DMS153 treated with DMSO at 0.1 percent for 48 hours (cell line): ENCODE measurements around the gene ZNF436.

Experiments used
- DNase-seq: peaks from one replicate; lab custom pipeline; 2025; ENCODE audit not compliant: unreplicated experiment; lab: John Stamatoyannopoulos, UW

Gene ZNF436

DNA sequence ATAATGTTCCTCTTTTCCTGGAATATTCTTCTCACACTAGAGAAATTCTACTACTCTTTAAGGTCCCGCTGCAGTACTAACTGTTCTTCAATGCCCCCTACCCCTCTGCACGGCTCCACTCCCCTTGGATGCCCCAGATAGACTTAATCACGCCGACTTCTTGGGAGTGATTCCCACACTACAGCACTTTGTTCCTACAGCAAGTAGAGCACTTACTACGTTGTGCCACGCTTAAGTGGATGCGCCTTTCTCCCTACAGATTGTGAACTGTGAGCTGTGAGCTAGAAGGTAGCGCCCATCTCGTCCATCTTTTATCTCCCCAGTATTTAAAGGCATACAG lies 2.2 kb downstream of the ZNF436 start:
- no peak for DNase-seq

- DNase-seq = no peak
Measured at GRCh38 chr1:23366598-23366997, 3.0 kb downstream of the ZNF436 start.

DNA sequence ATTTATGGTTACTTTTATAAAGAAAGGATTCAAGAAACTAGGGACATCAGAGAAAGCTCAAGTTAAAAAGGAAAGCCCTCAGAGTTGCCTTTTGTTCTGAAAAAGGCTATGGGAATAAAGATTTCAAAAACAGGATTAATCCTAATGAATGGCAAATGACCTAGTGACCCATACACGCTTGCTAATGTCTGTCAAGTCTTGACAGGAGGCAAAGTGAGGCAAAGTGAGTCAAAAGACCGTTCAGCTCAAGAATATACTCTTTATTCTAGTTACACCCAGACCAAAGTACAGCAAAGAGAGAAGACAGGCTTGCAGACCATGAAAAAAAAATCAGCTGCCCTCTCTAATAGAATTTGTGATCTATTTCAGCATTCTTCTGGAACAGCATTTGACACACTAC lies 3.5 kb downstream of the ZNF436 start:
- no peak for DNase-seq

DNA sequence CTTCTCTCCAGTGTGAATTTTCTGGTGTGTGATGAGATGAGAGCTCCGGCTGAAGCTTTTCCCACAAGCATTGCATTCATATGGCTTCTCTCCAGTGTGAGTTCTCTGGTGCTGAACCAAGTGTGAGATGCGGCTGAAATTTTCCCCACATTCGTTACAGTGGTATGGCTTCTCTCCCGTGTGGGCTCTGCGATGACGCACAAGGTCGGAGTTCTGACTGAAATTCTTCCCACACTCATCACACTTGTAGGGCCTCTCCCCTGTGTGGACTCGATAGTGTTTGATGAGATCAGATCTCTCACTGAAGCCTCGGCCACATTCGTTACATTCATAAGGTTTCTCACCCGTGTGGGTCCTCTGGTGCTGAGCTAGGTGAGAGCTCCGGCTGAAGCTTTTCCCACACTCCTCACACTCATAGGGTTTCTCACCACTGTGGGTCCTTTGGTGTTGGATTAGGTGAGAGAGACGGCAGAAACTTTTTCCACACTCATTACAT lies 7.4 kb downstream of the ZNF436 start:
- no peak for DNase-seq

DNA sequence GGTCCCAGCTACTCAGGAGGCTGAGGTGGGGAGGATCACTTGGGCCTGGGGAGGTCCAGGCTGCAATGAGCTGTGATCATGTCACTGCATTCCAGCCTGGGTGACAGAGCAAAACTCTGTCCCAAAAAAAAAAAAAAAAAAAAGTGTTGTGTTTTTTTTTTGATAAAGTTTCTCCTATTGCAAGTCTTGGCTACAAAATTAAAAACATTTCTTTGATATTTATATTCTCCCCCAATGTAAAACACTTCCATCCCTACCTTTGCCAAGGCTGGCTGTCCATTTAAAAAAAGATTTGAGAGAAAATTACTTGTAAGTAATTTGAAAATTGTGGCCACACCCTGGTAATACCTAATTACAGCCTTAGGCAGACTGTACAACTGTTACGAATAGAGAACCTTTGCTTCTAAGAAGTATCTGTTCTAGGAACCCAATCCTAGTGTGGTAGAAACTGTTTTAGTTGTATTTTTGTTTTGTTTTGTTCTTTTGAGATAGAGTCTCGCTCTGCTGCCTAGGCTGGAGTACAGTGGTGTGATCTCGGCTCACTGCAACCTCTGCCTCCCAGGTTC lies 11.2 kb downstream of the ZNF436 start:
- no peak for DNase-seq

DNA sequence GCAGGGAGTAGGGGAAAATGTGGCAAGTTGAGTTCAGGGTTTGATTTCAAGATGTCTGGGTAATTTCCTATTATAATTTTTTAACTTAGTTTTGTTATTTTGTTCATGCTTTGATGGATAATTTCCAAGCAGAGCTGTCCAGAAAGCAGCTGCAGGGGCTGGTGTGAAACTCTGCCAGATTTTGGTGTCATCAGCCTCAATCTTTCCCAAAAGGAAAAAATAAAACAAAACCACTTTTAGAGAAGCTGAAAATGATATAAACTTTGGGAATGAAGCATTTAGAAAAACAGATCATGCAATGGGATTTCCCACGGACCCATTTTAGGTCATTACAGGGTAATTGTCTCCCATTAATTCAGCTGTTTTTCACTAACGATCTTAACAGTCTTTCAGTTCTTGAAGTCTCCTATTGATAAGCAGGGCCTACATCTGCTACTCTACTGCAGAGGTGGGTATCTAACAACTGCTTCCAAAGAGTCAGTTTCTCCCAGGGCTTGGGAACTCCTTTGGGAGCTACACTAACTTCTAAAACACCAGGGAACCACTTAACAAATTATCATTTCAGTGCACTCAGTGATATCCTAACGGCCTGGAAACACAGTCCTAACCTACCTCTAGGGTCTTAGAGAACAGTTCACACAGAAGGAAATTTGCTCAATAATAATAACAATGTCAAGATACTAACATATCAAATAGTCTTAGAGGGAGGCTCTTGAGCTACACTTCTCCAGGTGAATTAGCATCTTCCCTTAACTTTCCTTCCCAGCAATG lies 12.3 kb downstream of the ZNF436 start:
- DNase-seq = no peak

- DNase-seq = no peak
Measured at GRCh38 chr1:23356471-23357137, 13.0 kb downstream of the ZNF436 start.

DNA sequence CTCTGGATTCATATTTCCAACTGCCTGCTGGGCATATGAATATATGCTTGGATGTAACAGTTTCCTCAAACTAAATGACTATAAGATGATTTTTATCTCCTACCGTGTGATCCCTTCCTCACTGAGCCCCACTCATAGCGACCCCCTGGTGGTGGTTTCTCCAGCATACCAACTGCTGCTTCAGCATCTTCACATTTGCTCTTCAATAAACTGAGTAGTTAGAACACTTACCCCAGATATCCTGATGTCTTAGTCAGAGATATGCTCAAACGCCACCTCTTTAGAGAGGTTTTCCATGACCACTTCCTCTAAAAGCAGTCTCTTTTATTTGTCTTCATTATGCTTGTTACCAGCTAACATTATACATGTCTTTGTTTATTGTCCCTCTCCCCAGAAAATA lies 15.4 kb downstream of the ZNF436 start:
- DNase-seq = no peak

DNA sequence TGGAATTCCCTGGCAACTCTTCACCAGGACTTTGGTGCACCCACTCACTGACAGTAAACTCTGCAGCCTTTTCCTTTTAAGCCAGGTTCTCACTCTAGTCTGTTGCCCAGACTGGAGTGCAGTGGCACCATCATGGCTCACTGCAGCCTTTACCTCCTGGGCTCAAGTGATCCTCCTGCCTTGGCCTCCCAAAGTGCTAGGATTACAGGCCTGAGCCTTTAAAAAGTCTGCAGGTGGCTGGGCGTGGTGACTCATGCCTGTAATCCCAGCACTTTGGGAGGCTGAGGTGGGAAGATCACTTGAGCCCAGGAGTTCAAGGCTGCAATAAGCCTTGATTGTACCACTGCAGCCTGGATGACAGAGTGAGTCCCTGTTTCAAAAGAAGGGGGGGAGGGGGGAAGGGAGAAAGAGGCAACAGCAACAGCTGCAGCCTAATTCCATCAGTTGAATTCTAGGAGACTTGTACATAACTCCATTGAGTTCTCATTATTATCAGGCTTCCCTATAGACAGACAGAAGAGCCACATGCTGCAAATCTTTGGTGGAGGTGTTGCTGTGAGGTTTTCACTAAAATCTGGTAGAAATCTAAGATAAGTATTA lies 17.4 kb downstream of the ZNF436 start:
- no peak for DNase-seq

DNA sequence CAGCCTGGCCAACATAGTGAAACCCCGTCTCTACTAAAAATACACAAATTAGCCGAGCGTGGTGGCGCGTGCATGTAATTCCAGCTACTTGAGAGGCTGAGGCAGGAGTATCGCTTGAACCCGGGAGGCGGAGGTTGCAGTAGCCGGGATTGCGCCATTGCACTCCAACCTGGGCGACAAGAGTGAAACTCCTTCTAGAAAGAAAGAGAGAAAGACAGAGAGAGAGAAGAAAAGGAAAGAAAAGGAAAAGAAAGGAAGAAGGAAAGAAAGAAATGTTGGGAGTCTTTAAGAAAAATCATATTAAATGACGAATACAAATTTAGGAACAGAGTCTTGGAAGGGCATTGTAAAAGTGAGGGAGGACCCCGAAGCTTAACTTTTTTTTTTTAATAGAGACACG lies 23.7 kb downstream of the ZNF436 start:
- DNase-seq = no peak

GRCh38 chr1:23344987-23345472 lies 24.6 kb downstream of the ZNF436 start:
- no peak for DNase-seq

DNA sequence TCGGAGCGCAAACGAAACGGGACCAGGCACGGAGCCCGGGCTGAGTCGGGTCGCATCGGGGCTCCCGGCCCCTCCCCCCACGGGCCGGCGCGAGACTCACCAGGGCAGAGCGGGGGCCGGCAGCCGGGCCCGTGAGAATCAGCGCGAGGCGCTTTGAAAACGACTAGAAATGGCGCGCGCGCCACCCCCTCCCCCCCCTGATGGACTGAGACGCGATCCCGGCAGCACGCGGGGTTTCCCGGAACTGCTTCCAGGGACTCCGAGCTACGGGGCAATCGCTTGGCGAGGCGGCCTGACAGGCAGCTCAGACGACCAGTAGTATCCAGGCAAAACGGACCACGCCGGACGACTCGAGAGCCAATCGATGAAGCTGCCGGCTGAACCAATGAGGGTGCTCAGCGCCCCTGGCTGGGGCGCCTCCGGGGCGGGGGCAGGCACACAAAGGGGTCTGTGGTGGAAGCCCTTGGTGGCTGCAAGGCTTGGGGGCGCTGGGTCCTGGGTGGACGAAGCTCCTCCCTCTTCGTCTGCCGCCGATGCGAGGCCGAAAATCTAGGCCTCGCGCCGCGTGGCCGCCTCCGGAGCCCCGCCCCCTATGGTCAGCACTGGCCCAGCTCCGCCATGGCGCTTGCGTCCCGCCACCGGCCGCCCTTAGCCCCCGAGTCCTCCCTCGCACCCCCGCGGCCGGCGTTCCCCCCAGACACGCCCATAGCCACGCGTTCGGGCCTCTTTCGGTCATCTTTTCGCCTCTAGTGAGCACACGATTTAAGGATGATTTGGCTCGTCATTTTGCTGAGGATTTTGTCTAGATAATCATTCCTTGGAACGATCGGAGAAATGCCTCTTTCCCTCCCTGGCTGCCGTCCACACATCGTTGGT lies 25.3 kb downstream of the ZNF436 start, which contains the start of gene HNRNPR:
Gene HNRNPR (minus strand): TSS at position 174 of the 876 bp plus-strand sequence. CDS start 3,276 bp downstream, outside the sequence.
- DNase-seq = peak; percentile 99

GRCh38 chr1:23343221-23344110 lies 26.2 kb downstream of the ZNF436 start:
- DNase-seq = no peak

DNA sequence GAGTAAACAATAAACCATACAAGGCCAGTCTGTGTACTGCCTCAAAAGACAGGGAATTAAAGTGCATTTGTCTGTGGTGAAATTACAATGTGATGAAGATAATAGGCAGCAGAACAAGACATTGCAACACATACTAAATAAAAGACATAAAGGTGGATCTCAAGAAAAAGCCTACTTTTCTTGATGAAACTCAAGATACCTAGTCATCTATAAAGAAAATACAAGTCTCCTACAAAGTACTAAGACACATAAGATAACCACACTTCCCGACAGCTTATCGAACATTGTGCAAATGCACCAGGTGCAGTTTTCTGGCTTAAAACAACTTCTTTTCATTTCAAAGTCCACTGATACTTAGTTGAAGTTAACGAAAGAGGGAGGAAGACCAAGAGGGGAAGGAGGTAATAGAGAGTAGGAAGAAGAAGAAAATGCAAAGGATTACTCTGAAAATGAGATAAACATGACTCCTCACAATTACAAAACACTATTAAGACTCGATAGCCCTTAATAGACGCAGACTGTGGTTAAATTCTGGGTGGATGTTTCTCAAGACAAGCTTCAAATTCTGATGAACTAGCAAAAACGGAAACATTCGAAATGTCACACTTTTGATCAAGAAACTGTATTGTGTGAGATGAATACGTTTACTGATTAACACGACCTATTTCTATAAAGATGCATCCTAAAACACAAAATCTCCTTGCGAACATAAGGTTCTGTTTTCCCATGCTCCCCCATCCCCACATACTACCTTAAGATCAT lies 27.5 kb downstream of the ZNF436 start:
- no peak for DNase-seq

DNA sequence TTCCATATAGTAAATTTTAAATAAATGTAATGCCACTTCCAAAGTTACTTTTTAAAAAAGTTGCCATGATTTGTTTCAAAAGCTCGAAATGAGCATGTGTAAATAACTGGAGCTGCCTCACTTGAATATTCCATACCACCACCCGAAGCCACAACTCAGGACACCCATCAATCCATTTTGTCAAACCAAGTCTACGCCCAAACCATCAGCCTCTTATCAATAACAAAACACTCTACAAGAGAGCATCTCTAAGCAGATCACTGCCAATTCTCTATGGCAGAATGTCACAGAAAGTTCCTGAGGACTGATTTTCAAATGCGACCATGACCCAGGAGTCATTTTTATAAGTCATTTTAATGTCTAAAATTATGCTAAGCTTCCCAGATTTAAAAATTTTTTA lies 30.0 kb downstream of the ZNF436 start:
- no peak for DNase-seq

DNA sequence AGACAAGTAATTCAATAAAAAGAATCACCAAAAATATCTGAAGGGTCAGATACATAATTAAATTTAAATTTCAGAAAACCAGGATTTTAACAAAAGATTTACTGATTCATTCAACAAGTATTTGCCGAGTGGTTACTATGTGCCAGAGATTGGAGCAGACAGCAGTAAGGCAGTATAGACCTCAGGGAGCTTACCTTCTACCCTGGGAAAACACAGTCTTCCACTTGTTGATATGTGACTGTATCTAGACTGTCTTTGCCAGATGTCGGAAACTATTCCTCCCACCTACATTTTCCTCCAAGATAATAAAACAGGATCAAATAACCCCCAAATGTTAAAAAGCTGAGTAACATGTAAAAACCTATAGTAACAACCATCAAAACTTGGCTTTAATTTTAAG lies 31.8 kb downstream of the ZNF436 start:
- DNase-seq = no peak

DNA sequence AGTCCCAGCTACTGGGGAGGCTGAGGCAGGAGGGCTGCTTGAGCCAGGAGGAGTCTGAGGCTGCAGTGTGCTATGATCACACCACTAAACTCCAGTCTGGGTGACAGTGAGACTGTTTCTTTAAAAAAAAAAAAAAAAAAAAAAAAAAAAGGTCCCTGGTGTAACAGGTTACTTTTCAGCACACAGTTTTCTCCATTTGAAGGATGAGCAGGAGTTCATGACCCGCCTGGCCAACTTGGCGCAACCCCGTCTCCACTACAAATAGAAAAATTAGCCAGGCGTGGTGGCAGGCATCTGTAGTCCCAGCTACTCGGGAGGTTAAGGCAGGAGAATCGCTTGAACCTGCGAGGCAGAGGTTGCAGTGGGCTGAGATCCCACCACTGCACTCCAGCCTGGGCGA lies 37.9 kb downstream of the ZNF436 start:
- DNase-seq = no peak

- DNase-seq = no peak
Measured at GRCh38 chr1:23330846-23331245, 38.8 kb downstream of the ZNF436 start.

GRCh38 chr1:23325393-23325792 lies 44.2 kb downstream of the ZNF436 start:
- no peak for DNase-seq
